OCI-LY7 (cell line): ENCODE results near the gene TRMT11.

ENCODE experiments used
- CTCF ChIP-seq: fragments of 200-600 bp; sonication (generic); conservative IDR thresholded peaks from 2 replicates; pipeline ENCODE4 v1.5.1; 2014; ENCODE audit warnings: mild to moderate bottlenecking, antibody characterized with exemption, low read length, moderate library complexity, mixed read lengths
- EZH2phosphoT487 ChIP-seq: fragments of 200-600 bp; sonication (generic); IDR thresholded peaks from 2 replicates; pipeline ENCODE4 v1.6.1; 2018; ENCODE audit warnings: low read depth, borderline replicate concordance, mild to moderate bottlenecking, mixed run types, antibody characterized with exemption, low read length, moderate library complexity, mixed read lengths

DNA sequence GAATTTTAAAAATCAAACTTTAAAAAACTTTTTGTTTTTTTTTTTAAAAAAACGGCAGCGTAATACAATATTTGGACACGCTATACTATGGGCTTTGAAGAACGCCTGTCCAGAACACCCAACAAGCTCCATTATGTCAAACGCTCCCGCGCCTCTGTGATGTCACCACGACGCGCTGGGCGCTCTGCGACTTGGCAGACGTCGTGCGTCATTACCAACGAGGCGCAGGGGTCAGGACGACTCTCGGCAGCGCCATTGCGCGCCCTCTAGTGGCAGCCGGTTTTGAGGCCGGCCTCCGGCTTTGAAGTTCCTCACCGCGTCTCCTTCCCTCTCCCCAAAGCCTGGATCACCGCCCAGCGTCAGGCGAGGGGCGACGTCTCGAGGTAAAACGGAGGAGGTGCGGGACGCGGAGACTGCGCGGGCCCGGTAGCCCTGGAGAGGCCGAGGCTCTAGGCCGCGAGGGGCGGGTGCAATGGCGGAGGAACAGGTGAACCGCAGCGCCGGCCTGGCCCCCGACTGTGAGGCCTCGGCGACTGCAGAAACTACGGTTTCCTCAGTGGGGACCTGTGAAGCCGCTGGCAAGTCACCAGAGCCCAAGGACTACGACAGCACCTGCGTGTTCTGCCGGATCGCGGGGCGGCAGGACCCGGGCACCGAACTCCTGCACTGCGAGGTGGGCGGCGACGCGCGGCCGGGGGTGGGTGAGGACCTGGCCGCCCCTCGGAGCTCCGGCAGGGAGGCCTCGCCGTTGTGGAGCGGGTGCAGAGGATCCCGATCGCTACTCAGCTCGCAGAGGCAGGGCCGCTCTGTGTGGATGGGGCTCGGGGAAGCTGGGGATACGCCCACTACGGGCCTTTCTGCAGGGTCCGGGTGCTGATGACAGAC is 29.6 kb upstream of the TRMT11 start, which contains the start of gene HINT3:
- TF ChIP-seq CTCF (peak; percentile 92), EZH2phosphoT487 (no peak)
